K562 (cell line): ENCODE data around the gene KIF17. TPM values are rescaled to one million over a fixed set of nuclear protein-coding genes. Genes with fewer than 3 reads are reported as not detected.
A peak's percentile ranks its signal among the peaks of the same experiment; 100 is the strongest.

ENCODE experiments used
- CBFA2T2 ChIP-seq: fragments of 450-650 bp; conservative IDR thresholded peaks from 2 replicates; pipeline ENCODE4 v1.6.1; 2017; ENCODE audit warnings: mild to moderate bottlenecking
- FIP1L1 ChIP-seq: fragments of 200-400 bp; formaldehyde crosslinking; IDR thresholded peaks from 2 replicates; pipeline ENCODE4 v1.6.1; 2018; ENCODE audit warnings: mild to moderate bottlenecking, low read depth, low read length; ENCODE audit not compliant: poor library complexity, severe bottlenecking
- MYBL2 ChIP-seq, 2 experiments: fragments of 450-650 bp in 1 of 2; sonication (generic) in 1 of 2; formaldehyde crosslinking in 1 of 2; IDR thresholded peaks; 2 replicates each; pipeline versions ENCODE4 v1.6.1 to v1.8.1; 2017 to 2022; ENCODE audit warnings: borderline replicate concordance in 1 of 2, inconsistent platforms in 1 of 2, low read depth in 1 of 2, mild to moderate bottlenecking in 1 of 2, missing genetic modification reagents in 1 of 2, moderate library complexity in 1 of 2
- NRF1 ChIP-seq, 2 experiments: fragments of 450-650 bp; IDR thresholded peaks in 1 of 2; conservative IDR thresholded peaks in 1 of 2; 2 replicates each; pipeline ENCODE4 v1.6.1; 2014; ENCODE audit warnings: mild to moderate bottlenecking in 2 of 2
- SMAD3 ChIP-seq: fragments of 450-650 bp; formaldehyde crosslinking; conservative IDR thresholded peaks from 2 replicates; pipeline ENCODE4 v1.4.0; 2020; ENCODE audit warnings: mild to moderate bottlenecking
- TEAD1 ChIP-seq, 2 experiments: fragments of 450-650 bp in 1 of 2; sonication (generic) in 1 of 2; formaldehyde crosslinking; IDR thresholded peaks; 2 replicates each; pipeline versions ENCODE4 v1.4.0 to v1.8.0; 2020 to 2022; ENCODE audit warnings: mild to moderate bottlenecking in 2 of 2, missing genetic modification reagents in 1 of 2
- ZBTB34 ChIP-seq: fragments of 250-450 bp; sonication (Bioruptor Pico); IDR thresholded peaks from 2 replicates; pipeline ENCODE4 v1.8.0; 2021; ENCODE audit warnings: mild to moderate bottlenecking, moderate library complexity
- ZC3H11A ChIP-seq: IDR thresholded peaks from 2 replicates; pipeline ENCODE4 v1.6.1; 2012; ENCODE audit warnings: low read depth, low read length, improper control_type of control experiment
- ZFP1 ChIP-seq: fragments of 450-650 bp; formaldehyde crosslinking; IDR thresholded peaks from 2 replicates; pipeline ENCODE4 v1.4.0; 2020; ENCODE audit warnings: mild to moderate bottlenecking, mixed read lengths
- polyA plus RNA-seq, 8 experiments: library from polyadenylated mRNA; depleted of rRNA in 4 of 8; stranded (reverse) in 5 of 8; unstranded in 3 of 8; fragments of >200 nt; fragmentation: Nextera tagmentation in 2 of 8; fragmentation: Illumina TruSeq in 1 of 8; extraction: Ambion mirVana in 2 of 8; extraction: Trizol in 1 of 8; gene quantifications; 2 replicates each; pipeline versions ENCODE4 v1.2.1 to v1.2.3, GENCODE V29; 2011 to 2014; ENCODE audit warnings: inconsistent platforms in 1 of 8, missing spikeins in 1 of 8
- total RNA-seq, 7 experiments: library from RNA; depleted of rRNA in 6 of 7; stranded (reverse); fragments of >200 nt in 6 of 7; fragmentation: Illumina TruSeq in 2 of 7; extraction: Trizol in 2 of 7; gene quantifications; 2 replicates each; pipeline versions ENCODE4 v1.2.1 to v1.2.3, GENCODE V29; 2011 to 2021; ENCODE audit warnings: low replicate concordance in 1 of 7
- TF ChIP-seq, protein P1 (sequence below): sonication (generic); formaldehyde crosslinking; IDR thresholded peaks from 2 replicates; pipeline ENCODE4 v1.8.1; 2023; ENCODE audit warnings: mild to moderate bottlenecking, missing genetic modification reagents
- TF ChIP-seq, protein P2 (sequence below): fragments of 200-800 bp; sonication (Bioruptor generic); IDR thresholded peaks from 2 replicates; pipeline ENCODE4 v1.6.1; 2017; ENCODE audit warnings: missing genetic modification characterization, missing compliant biosample characterization

KIF17 gene
- total and polyA plus RNA-seq, 9 of the 15 experiments (the other 6 are each of a cell fraction or from before 2014, with no cell fraction given) = 0.04 to 0.47 (median 0.18) TPM; not detected in 5

DNA sequence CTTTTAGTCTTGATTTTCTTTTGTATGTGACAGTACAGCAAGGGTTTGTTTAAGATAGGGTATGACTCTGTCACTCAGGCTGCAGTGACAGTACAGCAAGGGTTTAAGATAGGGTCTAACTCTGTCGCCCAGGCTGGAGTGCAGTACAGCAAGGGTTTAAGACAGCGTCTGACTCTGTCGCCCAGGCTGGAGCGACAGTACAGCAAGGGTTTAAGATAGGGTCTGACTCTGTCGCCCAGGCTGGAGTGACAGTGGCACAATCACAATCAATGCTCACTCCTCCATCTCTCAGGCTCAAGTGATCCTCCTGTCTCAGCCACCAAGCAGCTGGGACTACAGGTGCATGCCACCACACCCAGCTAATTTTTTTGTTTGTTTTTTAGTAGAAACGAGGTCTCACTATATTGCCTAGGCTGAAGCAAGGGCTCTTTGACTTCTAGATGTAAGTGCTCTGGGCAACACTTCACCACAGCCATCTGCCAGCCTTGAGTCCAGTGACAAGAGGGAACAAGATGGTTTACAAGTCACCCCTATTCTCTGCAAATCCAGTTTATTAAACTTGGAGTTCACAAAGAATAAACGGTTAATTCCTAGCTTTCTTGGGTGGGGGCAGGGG lies 15.7 kb upstream of the KIF17 start (continued):
- TF ChIP-seq, protein P1, sequence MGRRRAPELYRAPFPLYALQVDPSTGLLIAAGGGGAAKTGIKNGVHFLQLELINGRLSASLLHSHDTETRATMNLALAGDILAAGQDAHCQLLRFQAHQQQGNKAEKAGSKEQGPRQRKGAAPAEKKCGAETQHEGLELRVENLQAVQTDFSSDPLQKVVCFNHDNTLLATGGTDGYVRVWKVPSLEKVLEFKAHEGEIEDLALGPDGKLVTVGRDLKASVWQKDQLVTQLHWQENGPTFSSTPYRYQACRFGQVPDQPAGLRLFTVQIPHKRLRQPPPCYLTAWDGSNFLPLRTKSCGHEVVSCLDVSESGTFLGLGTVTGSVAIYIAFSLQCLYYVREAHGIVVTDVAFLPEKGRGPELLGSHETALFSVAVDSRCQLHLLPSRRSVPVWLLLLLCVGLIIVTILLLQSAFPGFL = no peak
- TF ChIP-seq ZFP1 (CRISPR knock-in tag) (no peak), FIP1L1 (no peak), TEAD1 (CRISPR knock-in tag; IDR thresholded peaks at IDR 0.05) (0 out of 4 replicates have a peak, but pooled peaks of 1 of the 2 experiments have one; percentile 1), ZBTB34 (CRISPR knock-in tag) (no peak), CBFA2T2 (peak; percentile 1; the same call in 1 of the 2 replicates), NRF1 (conservative IDR thresholded peaks at IDR 0.05 in 1 of 2, IDR thresholded peaks at IDR 0.05 in 1 of 2) (peak in 1 of 2 experiments; percentile 15; a peak in 1 of 4 replicates), SMAD3 (0 out of 2 replicates have a peak, but pooled peaks have one; percentile 33), MYBL2 (IDR thresholded peaks at IDR 0.05; ENCODE audit: low read depth) (no peak), MYBL2 (CRISPR knock-in tag; IDR thresholded peaks at IDR 0.05; ENCODE audit: borderline replicate concordance) (no peak), ZC3H11A (no peak)
- TF ChIP-seq, protein P2, sequence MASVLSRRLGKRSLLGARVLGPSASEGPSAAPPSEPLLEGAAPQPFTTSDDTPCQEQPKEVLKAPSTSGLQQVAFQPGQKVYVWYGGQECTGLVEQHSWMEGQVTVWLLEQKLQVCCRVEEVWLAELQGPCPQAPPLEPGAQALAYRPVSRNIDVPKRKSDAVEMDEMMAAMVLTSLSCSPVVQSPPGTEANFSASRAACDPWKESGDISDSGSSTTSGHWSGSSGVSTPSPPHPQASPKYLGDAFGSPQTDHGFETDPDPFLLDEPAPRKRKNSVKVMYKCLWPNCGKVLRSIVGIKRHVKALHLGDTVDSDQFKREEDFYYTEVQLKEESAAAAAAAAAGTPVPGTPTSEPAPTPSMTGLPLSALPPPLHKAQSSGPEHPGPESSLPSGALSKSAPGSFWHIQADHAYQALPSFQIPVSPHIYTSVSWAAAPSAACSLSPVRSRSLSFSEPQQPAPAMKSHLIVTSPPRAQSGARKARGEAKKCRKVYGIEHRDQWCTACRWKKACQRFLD = peak; percentile 76; the same call in 1 of the 2 replicates
